ENCODE data around the gene FAM193B.

- no peak for TF ChIP-seq YY1 (IDR thresholded peaks at IDR 0.05; ENCODE audit: insufficient read depth, insufficient read length)
- TF ChIP-seq SUZ12 (IDR thresholded peaks at IDR 0.05; ENCODE audit: extremely low read depth, insufficient read depth, insufficient read length), result no peak
These were observed 34.7 kb downstream of the FAM193B start for GRCh38 chr5:177519463-177520235.

Data from NT2/D1 (cell line).